Measurements from ENCODE around the gene TSHR.

DNA sequence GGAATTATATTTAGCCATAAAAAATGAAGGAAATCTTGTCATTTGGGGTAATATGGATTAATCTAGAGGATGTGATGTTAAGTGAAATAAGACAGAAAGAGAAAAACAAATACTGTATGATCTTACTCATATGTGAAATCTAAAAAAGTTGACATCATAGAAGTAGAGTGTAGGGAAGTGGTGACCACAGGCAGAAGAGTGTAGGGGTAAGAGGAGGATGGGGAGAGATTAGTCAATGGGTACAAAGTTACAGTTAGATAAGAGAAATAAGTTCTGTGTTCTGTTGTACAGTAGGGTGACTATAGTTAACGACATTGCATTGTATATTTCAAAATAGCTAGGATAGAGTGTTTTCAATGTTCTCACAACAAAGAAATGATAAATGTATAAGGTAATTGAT lies 87.0 kb downstream of the TSHR start:
- TF ChIP-seq, protein P1, sequence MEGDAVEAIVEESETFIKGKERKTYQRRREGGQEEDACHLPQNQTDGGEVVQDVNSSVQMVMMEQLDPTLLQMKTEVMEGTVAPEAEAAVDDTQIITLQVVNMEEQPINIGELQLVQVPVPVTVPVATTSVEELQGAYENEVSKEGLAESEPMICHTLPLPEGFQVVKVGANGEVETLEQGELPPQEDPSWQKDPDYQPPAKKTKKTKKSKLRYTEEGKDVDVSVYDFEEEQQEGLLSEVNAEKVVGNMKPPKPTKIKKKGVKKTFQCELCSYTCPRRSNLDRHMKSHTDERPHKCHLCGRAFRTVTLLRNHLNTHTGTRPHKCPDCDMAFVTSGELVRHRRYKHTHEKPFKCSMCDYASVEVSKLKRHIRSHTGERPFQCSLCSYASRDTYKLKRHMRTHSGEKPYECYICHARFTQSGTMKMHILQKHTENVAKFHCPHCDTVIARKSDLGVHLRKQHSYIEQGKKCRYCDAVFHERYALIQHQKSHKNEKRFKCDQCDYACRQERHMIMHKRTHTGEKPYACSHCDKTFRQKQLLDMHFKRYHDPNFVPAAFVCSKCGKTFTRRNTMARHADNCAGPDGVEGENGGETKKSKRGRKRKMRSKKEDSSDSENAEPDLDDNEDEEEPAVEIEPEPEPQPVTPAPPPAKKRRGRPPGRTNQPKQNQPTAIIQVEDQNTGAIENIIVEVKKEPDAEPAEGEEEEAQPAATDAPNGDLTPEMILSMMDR (conservative IDR thresholded peaks at IDR 0.05; ENCODE audit: low read depth in 2 of 2), result no peak
- TF ChIP-seq, protein P2, sequence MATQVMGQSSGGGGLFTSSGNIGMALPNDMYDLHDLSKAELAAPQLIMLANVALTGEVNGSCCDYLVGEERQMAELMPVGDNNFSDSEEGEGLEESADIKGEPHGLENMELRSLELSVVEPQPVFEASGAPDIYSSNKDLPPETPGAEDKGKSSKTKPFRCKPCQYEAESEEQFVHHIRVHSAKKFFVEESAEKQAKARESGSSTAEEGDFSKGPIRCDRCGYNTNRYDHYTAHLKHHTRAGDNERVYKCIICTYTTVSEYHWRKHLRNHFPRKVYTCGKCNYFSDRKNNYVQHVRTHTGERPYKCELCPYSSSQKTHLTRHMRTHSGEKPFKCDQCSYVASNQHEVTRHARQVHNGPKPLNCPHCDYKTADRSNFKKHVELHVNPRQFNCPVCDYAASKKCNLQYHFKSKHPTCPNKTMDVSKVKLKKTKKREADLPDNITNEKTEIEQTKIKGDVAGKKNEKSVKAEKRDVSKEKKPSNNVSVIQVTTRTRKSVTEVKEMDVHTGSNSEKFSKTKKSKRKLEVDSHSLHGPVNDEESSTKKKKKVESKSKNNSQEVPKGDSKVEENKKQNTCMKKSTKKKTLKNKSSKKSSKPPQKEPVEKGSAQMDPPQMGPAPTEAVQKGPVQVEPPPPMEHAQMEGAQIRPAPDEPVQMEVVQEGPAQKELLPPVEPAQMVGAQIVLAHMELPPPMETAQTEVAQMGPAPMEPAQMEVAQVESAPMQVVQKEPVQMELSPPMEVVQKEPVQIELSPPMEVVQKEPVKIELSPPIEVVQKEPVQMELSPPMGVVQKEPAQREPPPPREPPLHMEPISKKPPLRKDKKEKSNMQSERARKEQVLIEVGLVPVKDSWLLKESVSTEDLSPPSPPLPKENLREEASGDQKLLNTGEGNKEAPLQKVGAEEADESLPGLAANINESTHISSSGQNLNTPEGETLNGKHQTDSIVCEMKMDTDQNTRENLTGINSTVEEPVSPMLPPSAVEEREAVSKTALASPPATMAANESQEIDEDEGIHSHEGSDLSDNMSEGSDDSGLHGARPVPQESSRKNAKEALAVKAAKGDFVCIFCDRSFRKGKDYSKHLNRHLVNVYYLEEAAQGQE (IDR thresholded peaks at IDR 0.05; ENCODE audit: unreplicated experiment), result no peak
- TF ChIP-seq POLR2AphosphoS5 (IDR thresholded peaks at IDR 0.05; ENCODE audit: low read depth) (no peak), EZH2 (IDR thresholded peaks at IDR 0.05; ENCODE audit: low read depth, unreplicated experiment) (no peak), NANOG (IDR thresholded peaks at IDR 0.05; ENCODE audit: borderline replicate concordance) (no peak), CREB1 (CRISPR knock-in tag; IDR thresholded peaks at IDR 0.05; ENCODE audit: low read depth) (no peak), JUNB (IDR thresholded peaks at IDR 0.05; ENCODE audit: unreplicated experiment) (no peak), EZH2phosphoT487 (IDR thresholded peaks at IDR 0.05; ENCODE audit: unreplicated experiment) (no peak)
- TF ChIP-seq, protein P3, sequence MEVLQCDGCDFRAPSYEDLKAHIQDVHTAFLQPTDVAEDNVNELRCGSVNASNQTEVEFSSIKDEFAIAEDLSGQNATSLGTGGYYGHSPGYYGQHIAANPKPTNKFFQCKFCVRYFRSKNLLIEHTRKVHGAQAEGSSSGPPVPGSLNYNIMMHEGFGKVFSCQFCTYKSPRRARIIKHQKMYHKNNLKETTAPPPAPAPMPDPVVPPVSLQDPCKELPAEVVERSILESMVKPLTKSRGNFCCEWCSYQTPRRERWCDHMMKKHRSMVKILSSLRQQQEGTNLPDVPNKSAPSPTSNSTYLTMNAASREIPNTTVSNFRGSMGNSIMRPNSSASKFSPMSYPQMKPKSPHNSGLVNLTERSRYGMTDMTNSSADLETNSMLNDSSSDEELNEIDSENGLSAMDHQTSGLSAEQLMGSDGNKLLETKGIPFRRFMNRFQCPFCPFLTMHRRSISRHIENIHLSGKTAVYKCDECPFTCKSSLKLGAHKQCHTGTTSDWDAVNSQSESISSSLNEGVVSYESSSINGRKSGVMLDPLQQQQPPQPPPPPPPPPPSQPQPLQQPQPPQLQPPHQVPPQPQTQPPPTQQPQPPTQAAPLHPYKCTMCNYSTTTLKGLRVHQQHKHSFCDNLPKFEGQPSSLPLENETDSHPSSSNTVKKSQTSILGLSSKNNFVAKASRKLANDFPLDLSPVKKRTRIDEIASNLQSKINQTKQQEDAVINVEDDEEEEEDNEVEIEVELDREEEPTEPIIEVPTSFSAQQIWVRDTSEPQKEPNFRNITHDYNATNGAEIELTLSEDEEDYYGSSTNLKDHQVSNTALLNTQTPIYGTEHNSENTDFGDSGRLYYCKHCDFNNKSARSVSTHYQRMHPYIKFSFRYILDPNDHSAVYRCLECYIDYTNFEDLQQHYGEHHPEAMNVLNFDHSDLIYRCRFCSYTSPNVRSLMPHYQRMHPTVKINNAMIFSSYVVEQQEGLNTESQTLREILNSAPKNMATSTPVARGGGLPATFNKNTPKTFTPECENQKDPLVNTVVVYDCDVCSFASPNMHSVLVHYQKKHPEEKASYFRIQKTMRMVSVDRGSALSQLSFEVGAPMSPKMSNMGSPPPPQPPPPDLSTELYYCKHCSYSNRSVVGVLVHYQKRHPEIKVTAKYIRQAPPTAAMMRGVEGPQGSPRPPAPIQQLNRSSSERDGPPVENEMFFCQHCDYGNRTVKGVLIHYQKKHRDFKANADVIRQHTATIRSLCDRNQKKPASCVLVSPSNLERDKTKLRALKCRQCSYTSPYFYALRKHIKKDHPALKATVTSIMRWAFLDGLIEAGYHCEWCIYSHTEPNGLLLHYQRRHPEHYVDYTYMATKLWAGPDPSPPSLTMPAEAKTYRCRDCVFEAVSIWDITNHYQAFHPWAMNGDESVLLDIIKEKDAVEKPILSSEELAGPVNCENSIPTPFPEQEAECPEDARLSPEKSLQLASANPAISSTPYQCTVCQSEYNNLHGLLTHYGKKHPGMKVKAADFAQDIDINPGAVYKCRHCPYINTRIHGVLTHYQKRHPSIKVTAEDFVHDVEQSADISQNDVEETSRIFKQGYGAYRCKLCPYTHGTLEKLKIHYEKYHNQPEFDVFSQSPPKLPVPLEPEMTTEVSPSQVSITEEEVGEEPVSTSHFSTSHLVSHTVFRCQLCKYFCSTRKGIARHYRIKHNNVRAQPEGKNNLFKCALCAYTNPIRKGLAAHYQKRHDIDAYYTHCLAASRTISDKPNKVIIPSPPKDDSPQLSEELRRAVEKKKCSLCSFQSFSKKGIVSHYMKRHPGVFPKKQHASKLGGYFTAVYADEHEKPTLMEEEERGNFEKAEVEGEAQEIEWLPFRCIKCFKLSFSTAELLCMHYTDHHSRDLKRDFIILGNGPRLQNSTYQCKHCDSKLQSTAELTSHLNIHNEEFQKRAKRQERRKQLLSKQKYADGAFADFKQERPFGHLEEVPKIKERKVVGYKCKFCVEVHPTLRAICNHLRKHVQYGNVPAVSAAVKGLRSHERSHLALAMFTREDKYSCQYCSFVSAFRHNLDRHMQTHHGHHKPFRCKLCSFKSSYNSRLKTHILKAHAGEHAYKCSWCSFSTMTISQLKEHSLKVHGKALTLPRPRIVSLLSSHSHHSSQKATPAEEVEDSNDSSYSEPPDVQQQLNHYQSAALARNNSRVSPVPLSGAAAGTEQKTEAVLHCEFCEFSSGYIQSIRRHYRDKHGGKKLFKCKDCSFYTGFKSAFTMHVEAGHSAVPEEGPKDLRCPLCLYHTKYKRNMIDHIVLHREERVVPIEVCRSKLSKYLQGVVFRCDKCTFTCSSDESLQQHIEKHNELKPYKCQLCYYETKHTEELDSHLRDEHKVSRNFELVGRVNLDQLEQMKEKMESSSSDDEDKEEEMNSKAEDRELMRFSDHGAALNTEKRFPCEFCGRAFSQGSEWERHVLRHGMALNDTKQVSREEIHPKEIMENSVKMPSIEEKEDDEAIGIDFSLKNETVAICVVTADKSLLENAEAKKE (CRISPR knock-in tag; IDR thresholded peaks at IDR 0.05), result no peak
- TF ChIP-seq, protein P4, sequence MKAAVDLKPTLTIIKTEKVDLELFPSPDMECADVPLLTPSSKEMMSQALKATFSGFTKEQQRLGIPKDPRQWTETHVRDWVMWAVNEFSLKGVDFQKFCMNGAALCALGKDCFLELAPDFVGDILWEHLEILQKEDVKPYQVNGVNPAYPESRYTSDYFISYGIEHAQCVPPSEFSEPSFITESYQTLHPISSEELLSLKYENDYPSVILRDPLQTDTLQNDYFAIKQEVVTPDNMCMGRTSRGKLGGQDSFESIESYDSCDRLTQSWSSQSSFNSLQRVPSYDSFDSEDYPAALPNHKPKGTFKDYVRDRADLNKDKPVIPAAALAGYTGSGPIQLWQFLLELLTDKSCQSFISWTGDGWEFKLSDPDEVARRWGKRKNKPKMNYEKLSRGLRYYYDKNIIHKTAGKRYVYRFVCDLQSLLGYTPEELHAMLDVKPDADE (IDR thresholded peaks at IDR 0.05), result no peak
